ENCODE measurements around the gene EVC. TPM values are rescaled to one million over a fixed set of nuclear protein-coding genes. Genes with fewer than 3 reads are reported as not detected.

The EVC gene
- total and polyA plus RNA-seq, 2 donors from 2014 or later = 7.8 to 159 TPM

- H3K27me3 ChIP-seq (ENCODE audit: control insufficient read depth, insufficient read depth, low read length) = no peaks in the 10 kb centered on the region
- H3K4me3 ChIP-seq (ENCODE audit: low read length in 3 of 3) = peak overlapping the region in 2 of 3 donors; percentile 32 to 89
- H3K36me3 ChIP-seq (ENCODE audit: control insufficient read depth in 2 of 3, insufficient read depth in 3 of 3, low read length in 3 of 3) = no peaks in the 10 kb centered on the region
- H3K9me3 ChIP-seq (ENCODE audit: control insufficient read depth in 2 of 3, insufficient read depth in 1 of 3, low read length in 3 of 3) = peaks cover 0 to 4% (median 0%) of the 10 kb centered on the region in 3 donors
- DNase-seq = no peak
- peak overlapping the region in 1 of 3 donors; percentile 82 for H3K9ac ChIP-seq (ENCODE audit: low read length in 3 of 3)
- TF ChIP-seq CTCF (IDR thresholded peaks at IDR 0.05; ENCODE audit: borderline replicate concordance, extremely low read depth, insufficient read depth) = no peak
- no peak overlapping the region for H3K27ac ChIP-seq (ENCODE audit: low read depth in 2 of 2, low read length in 2 of 2)
- H3K4me1 ChIP-seq (ENCODE audit: control insufficient read depth in 2 of 3, insufficient read depth in 2 of 3, low read depth in 1 of 3, low read length in 3 of 3) = peaks cover 0 to 30% (median 25%) of the 10 kb centered on the region in 3 donors
- intact Hi-C loops (cut with DNase I) = no loop called here
- FAIRE-seq = no peak
Measured at GRCh38 chr4:5712931-5713330, 1.9 kb downstream of the EVC start.

- peaks cover 0 to 36% (median 30%) of the 10 kb centered on the region in 3 donors for H3K4me1 ChIP-seq (ENCODE audit: control insufficient read depth in 2 of 3, insufficient read depth in 2 of 3, low read depth in 1 of 3, low read length in 3 of 3)
- H3K9ac ChIP-seq (ENCODE audit: low read length in 3 of 3) = no peak overlapping the region
- TF ChIP-seq CTCF (IDR thresholded peaks at IDR 0.05; ENCODE audit: borderline replicate concordance, extremely low read depth, insufficient read depth) = no peak
- no peaks in the 10 kb centered on the region for H3K36me3 ChIP-seq (ENCODE audit: control insufficient read depth in 2 of 3, insufficient read depth in 3 of 3, low read length in 3 of 3)
- no peaks in the 10 kb centered on the region for H3K27me3 ChIP-seq (ENCODE audit: control insufficient read depth, insufficient read depth, low read length)
- FAIRE-seq = no peak
- no peak overlapping the region for H3K27ac ChIP-seq (ENCODE audit: low read depth in 2 of 2, low read length in 2 of 2)
- intact Hi-C loops (cut with DNase I) = no loop called here
- peaks cover 0 to 4% (median 0%) of the 10 kb centered on the region in 3 donors for H3K9me3 ChIP-seq (ENCODE audit: control insufficient read depth in 2 of 3, insufficient read depth in 1 of 3, low read length in 3 of 3)
- DNase-seq = no peak
- H3K4me3 ChIP-seq (ENCODE audit: low read length in 3 of 3) = peak overlapping the region in 1 of 3 donors; percentile 35
Measured at GRCh38 chr4:5713861-5714260, 2.9 kb downstream of the EVC start.

- no peak for FAIRE-seq
- intact Hi-C loops (cut with DNase I) = no loop called here
- TF ChIP-seq CTCF (IDR thresholded peaks at IDR 0.05; ENCODE audit: borderline replicate concordance, extremely low read depth, insufficient read depth) = no peak
- peaks cover 0 to 4% (median 0%) of the 10 kb centered on the region in 3 donors for H3K9me3 ChIP-seq (ENCODE audit: control insufficient read depth in 2 of 3, insufficient read depth in 1 of 3, low read length in 3 of 3)
- no peaks in the 10 kb centered on the region for H3K36me3 ChIP-seq (ENCODE audit: control insufficient read depth in 2 of 3, insufficient read depth in 3 of 3, low read length in 3 of 3)
- DNase-seq = no peak
- H3K9ac ChIP-seq (ENCODE audit: low read length in 3 of 3) = no peak overlapping the region
- H3K4me3 ChIP-seq (ENCODE audit: low read length in 3 of 3) = no peak overlapping the region
- H3K27me3 ChIP-seq (ENCODE audit: control insufficient read depth, insufficient read depth, low read length) = no peaks in the 10 kb centered on the region
- H3K4me1 ChIP-seq (ENCODE audit: control insufficient read depth in 2 of 3, insufficient read depth in 2 of 3, low read depth in 1 of 3, low read length in 3 of 3) = peaks cover 0 to 46% (median 40%) of the 10 kb centered on the region in 3 donors
- H3K27ac ChIP-seq (ENCODE audit: low read depth in 2 of 2, low read length in 2 of 2) = no peak overlapping the region
Measured at GRCh38 chr4:5715357-5715756, 4.4 kb downstream of the EVC start.

- Histone ChIP-seq H3K27me3 (ENCODE audit: control insufficient read depth, insufficient read depth, low read length) (no peaks in the 10 kb centered on the region), H3K4me1 (ENCODE audit: control insufficient read depth in 2 of 3, insufficient read depth in 2 of 3, low read depth in 1 of 3, low read length in 3 of 3) (peaks cover 0 to 55% (median 43%) of the 10 kb centered on the region in 3 donors), H3K9me3 (ENCODE audit: control insufficient read depth in 2 of 3, insufficient read depth in 1 of 3, low read length in 3 of 3) (peaks cover 0 to 4% (median 0%) of the 10 kb centered on the region in 3 donors), H3K9ac (ENCODE audit: low read length in 3 of 3) (no peak overlapping the region), H3K36me3 (ENCODE audit: control insufficient read depth in 2 of 3, insufficient read depth in 3 of 3, low read length in 3 of 3) (no peaks in the 10 kb centered on the region), H3K4me3 (ENCODE audit: low read length in 3 of 3) (no peak overlapping the region), H3K27ac (ENCODE audit: low read depth in 2 of 2, low read length in 2 of 2) (no peak overlapping the region)
- no peak for TF ChIP-seq CTCF (IDR thresholded peaks at IDR 0.05; ENCODE audit: borderline replicate concordance, extremely low read depth, insufficient read depth)
- intact Hi-C loops (cut with DNase I) = no loop called here
- no peak for DNase-seq
- FAIRE-seq = no peak
Measured at GRCh38 chr4:5716391-5716790, 5.4 kb downstream of the EVC start.
